SK-N-SH (cell line): ENCODE measurements around the gene PPP1R1B. TPM values are rescaled to one million over a fixed set of nuclear protein-coding genes. Genes with fewer than 3 reads are reported as not detected.

ENCODE experiments used
- CTCF ChIA-PET: fragments of 300-600, 350-600 bp; formaldehyde crosslinking; extraction: SDS; loops from one replicate; lab custom pipeline; 2021; lab: Yijun Ruan, JAX
- POLR2A ChIA-PET: fragments of 350-600 bp; sonication (Branson Sonifier 250); formaldehyde crosslinking; extraction: SDS; loops from one replicate; lab custom pipeline; 2020; ENCODE audit warnings: antibody characterized with exemption, inconsistent platforms; lab: Yijun Ruan, JAX
- DNase-seq: peaks from one replicate; pipeline ENCODE4 v3.0.0; 2012
- H2AFZ ChIP-seq: fragments of 200-600 bp; sonication (generic); 2 replicates; pipeline ENCODE4 v1.8.1; 2016; ENCODE audit warnings: antibody characterized with exemption, mild to moderate bottlenecking, low read depth
- H3F3A ChIP-seq: fragments of 200-600 bp; sonication (generic); replicated peaks from 2 replicates; pipeline ENCODE3; 2016; ENCODE audit warnings: antibody characterized with exemption, mild to moderate bottlenecking; ENCODE audit not compliant: insufficient read depth
- H3K27ac ChIP-seq, 2 experiments: fragments of 200-500 bp in 1 of 2; fragments of 200-600 bp in 1 of 2; sonication (Bioruptor generic) in 1 of 2; sonication (generic), shearing (Covaris generic) in 1 of 2; 2 replicates each; pipeline versions ENCODE4 v1.5.1 to v1.6.1; 2014 to 2016; ENCODE audit warnings: low read depth in 2 of 2, inconsistent platforms in 1 of 2, low read length in 1 of 2, mild to moderate bottlenecking in 1 of 2, mixed read lengths in 1 of 2
- H3K27me3 ChIP-seq: fragments of 200-600 bp; sonication (generic), shearing (Covaris generic); 2 replicates; pipeline ENCODE4 v1.6.1; 2016; ENCODE audit warnings: mixed run types; ENCODE audit not compliant: insufficient read depth
- H3K36me3 ChIP-seq, 2 experiments: fragments of 200-500 bp in 1 of 2; fragments of 200-600 bp in 1 of 2; sonication (Bioruptor generic) in 1 of 2; sonication (generic) in 1 of 2; replicated peaks in 1 of 2; 2 replicates each; pipeline versions ENCODE3 to v1.5.1; 2014 to 2016; ENCODE audit warnings: low read length in 1 of 2, mild to moderate bottlenecking in 1 of 2; ENCODE audit not compliant: insufficient read depth in 2 of 2, control insufficient read depth in 1 of 2
- H3K4me1 ChIP-seq, 2 experiments: fragments of 200-500 bp in 1 of 2; fragments of 200-600 bp in 1 of 2; sonication (Bioruptor generic) in 1 of 2; sonication (generic), shearing (Covaris generic) in 1 of 2; 2 replicates each; pipeline versions ENCODE4 v1.5.1 to v1.6.1; 2014 to 2016; ENCODE audit warnings: low read depth in 1 of 2, low read length in 1 of 2, mixed run types in 1 of 2; ENCODE audit not compliant: insufficient read depth in 2 of 2, control insufficient read depth in 1 of 2
- H3K4me2 ChIP-seq: fragments of 200-600 bp; sonication (generic), shearing (Covaris generic); 2 replicates; pipeline ENCODE4 v1.6.1; 2017; ENCODE audit warnings: mixed run types
- H3K4me3 ChIP-seq, 2 experiments: fragments of 200-500 bp in 1 of 2; fragments of 200-600 bp in 1 of 2; sonication (Bioruptor generic) in 1 of 2; sonication (generic), shearing (Covaris generic) in 1 of 2; 2 replicates each; pipeline versions ENCODE4 v1.5.1 to v1.8.1; 2014 to 2016; ENCODE audit warnings: low read depth in 2 of 2, inconsistent platforms in 1 of 2, low read length in 1 of 2, mild to moderate bottlenecking in 1 of 2, mixed read lengths in 1 of 2, moderate library complexity in 1 of 2
- H3K79me2 ChIP-seq: fragments of 200-600 bp; sonication (generic); 2 replicates; pipeline ENCODE4 v1.8.1; 2017; ENCODE audit warnings: mild to moderate bottlenecking; ENCODE audit not compliant: insufficient read depth
- H3K9ac ChIP-seq: fragments of 200-600 bp; sonication (generic); 2 replicates; pipeline ENCODE4 v1.6.1; 2017; ENCODE audit warnings: mixed run types
- H3K9me2 ChIP-seq: fragments of 200-600 bp; sonication (generic); 2 replicates; pipeline ENCODE4 v1.6.1; 2017; ENCODE audit warnings: mixed run types
- H3K9me3 ChIP-seq: fragments of 200-600 bp; sonication (generic); 2 replicates; pipeline ENCODE4 v1.6.1; 2017; ENCODE audit warnings: mixed run types, mild to moderate bottlenecking, moderate library complexity
- H4K20me1 ChIP-seq: fragments of 200-600 bp; sonication (generic); 2 replicates; pipeline ENCODE4 v1.6.1; 2017; ENCODE audit warnings: mild to moderate bottlenecking, mixed run types; ENCODE audit not compliant: insufficient read depth
- CHD2 ChIP-seq: fragments of 150-350 bp; IDR thresholded peaks from 2 replicates; pipeline ENCODE4 v1.6.1; 2018; ENCODE audit warnings: low read length; ENCODE audit not compliant: partially characterized antibody
- ELF1 ChIP-seq: IDR thresholded peaks from 2 replicates; pipeline ENCODE4 v1.4.0; 2012
- EP300 ChIP-seq, 2 experiments: IDR thresholded peaks; 2 replicates each; pipeline versions ENCODE4 v1.4.0 to v1.6.1; 2012; ENCODE audit warnings: borderline replicate concordance in 1 of 2, low read depth in 1 of 2, low read length in 1 of 2
- FOXJ3 ChIP-seq: sonication (generic); formaldehyde crosslinking; IDR thresholded peaks from 2 replicates; pipeline ENCODE4 v1.5.1; 2020; ENCODE audit warnings: mild to moderate bottlenecking, missing genetic modification reagents
- FOXM1 ChIP-seq: IDR thresholded peaks from 2 replicates; pipeline ENCODE4 v1.4.0; 2012; ENCODE audit warnings: low read depth, mild to moderate bottlenecking
- GABPA ChIP-seq: IDR thresholded peaks from 2 replicates; pipeline ENCODE4 v1.4.0; 2012; ENCODE audit warnings: low read depth, mild to moderate bottlenecking
- GATA2 ChIP-seq: sonication (generic); formaldehyde crosslinking; IDR thresholded peaks from 2 replicates; pipeline ENCODE4 v1.5.0; 2020; ENCODE audit warnings: mild to moderate bottlenecking, missing genetic modification reagents
- IRF3 ChIP-seq: fragments of 150-350 bp; IDR thresholded peaks from 2 replicates; pipeline ENCODE4 v1.6.1; 2016; ENCODE audit warnings: mild to moderate bottlenecking, low read depth, low read length
- JUND ChIP-seq: IDR thresholded peaks from 2 replicates; pipeline ENCODE4 v1.4.0; 2012
- MAX ChIP-seq: IDR thresholded peaks from 2 replicates; pipeline ENCODE4 v1.4.0; 2012; ENCODE audit warnings: low read depth
- MEF2A ChIP-seq: IDR thresholded peaks from 2 replicates; pipeline ENCODE4 v1.4.0; 2012; ENCODE audit warnings: low read depth, borderline replicate concordance
- MXI1 ChIP-seq: IDR thresholded peaks from 2 replicates; pipeline ENCODE4 v1.6.1; 2012; ENCODE audit warnings: mild to moderate bottlenecking, low read depth, low read length, improper control_type of control experiment
- PBX3 ChIP-seq: IDR thresholded peaks from 2 replicates; pipeline ENCODE4; 2012
- POLR2AphosphoS5 ChIP-seq: IDR thresholded peaks from 2 replicates; pipeline ENCODE4 v1.6.1; 2012; ENCODE audit warnings: low read depth, low read length
- RXRA ChIP-seq: IDR thresholded peaks from 2 replicates; pipeline ENCODE4 v1.4.0; 2012; ENCODE audit warnings: low read depth, mild to moderate bottlenecking, borderline replicate concordance
- TAF1 ChIP-seq: IDR thresholded peaks from 2 replicates; pipeline ENCODE4 v1.6.1; 2012; ENCODE audit warnings: low read depth, mild to moderate bottlenecking, low read length, moderate library complexity, borderline replicate concordance
- TCF12 ChIP-seq: IDR thresholded peaks from 2 replicates; pipeline ENCODE4 v1.4.0; 2012
- TEAD4 ChIP-seq: IDR thresholded peaks from 2 replicates; pipeline ENCODE4 v1.4.0; 2012; ENCODE audit warnings: mild to moderate bottlenecking, borderline replicate concordance; ENCODE audit not compliant: insufficient read depth
- USF1 ChIP-seq: IDR thresholded peaks from 2 replicates; pipeline ENCODE4 v1.4.0; 2012; ENCODE audit warnings: low read depth, borderline replicate concordance
- ZBTB33 ChIP-seq: IDR thresholded peaks from 2 replicates; pipeline ENCODE4 v1.4.0; 2012; ENCODE audit warnings: low read depth, borderline replicate concordance
- WGBS: methylation state at CpG from one replicate; pipeline ENCODE4 v1.1.6; 2017; ENCODE audit warnings: low lambda C conversion rate; 5-methylcytosine and 5-hydroxymethylcytosine counted together
- polyA plus RNA-seq, 3 experiments: library from polyadenylated mRNA; depleted of rRNA; stranded (reverse); fragments of >200 nt; gene quantifications; 2 replicates each; pipeline ENCODE4 v1.2.3, GENCODE V29; 2012

Gene PPP1R1B
- polyA plus RNA-seq, 1 of the 3 experiments (the other 2 are of a cell fraction), result 0.07 TPM

- Histone ChIP-seq H3K27me3 (no peaks in the 10 kb centered on the region), H3K4me1 (peaks cover 0 to 2% of the 10 kb centered on the region in 2 experiments; a peak in 1 of 4 replicates), H3K9me3 (no peaks in the 10 kb centered on the region), H3K79me2 (no peaks in the 10 kb centered on the region), H3K36me3 (no peaks in the 10 kb centered on the region), H3K9ac (no peak overlapping the region), H3F3A (no peaks in the 10 kb centered on the region), H3K9me2 (no peaks in the 10 kb centered on the region), H4K20me1 (no peaks in the 10 kb centered on the region), H3K27ac (no peak overlapping the region), H3K4me2 (no peak overlapping the region)
- POLR2A ChIA-PET, result interaction anchor here (0.8 kb wide), 1 partner anchor 12 kb away, joined by 4 read pairs; the partner anchor contains the start of gene PGAP3
- CTCF ChIA-PET, result interaction anchor here (1.9 to 15.8 kb wide), 5 partner anchors 23 to 54 kb away, joined by 5 to 279 read pairs (median 8); partner anchors contain the start of genes MIEN1 and PPP1R1B
- DNase-seq, result no peak
- TF ChIP-seq TCF12 (no peak), TAF1 (no peak), IRF3 (no peak), ZBTB33 (no peak), FOXM1 (no peak), FOXJ3 (CRISPR knock-in tag) (no peak)
- TF ChIP-seq, all 33 proteins: peak for 0
- H2AFZ ChIP-seq, result no peak overlapping the region
- no peak overlapping the region for H3K4me3 ChIP-seq
- WGBS, result 86% methylated on average over 4 of the region's 7 CpGs
These were observed 49.6 kb downstream of the PPP1R1B start for GRCh38 chr17:39676198-39676819.

- CTCF ChIA-PET, result interaction anchor here (0.8 to 15.8 kb wide), 4 partner anchors 11 to 54 kb away, joined by 3 to 279 read pairs (median 77); partner anchors contain the start of gene PPP1R1B
- no peaks in the 10 kb centered on the region for H3K36me3 ChIP-seq
- no peak for TF ChIP-seq CHD2
- TF ChIP-seq MEF2A, result no peak
- no peak for TF ChIP-seq GATA2 (CRISPR knock-in tag)
- TF ChIP-seq EP300 (IDR thresholded peaks at IDR 0.05; ENCODE audit: borderline replicate concordance in 1 of 2, low read depth in 1 of 2, low read length in 1 of 2), result no peak
- no peak for TF ChIP-seq USF1
- no peak for TF ChIP-seq MXI1
- TF ChIP-seq ELF1, result no peak
- no peak for TF ChIP-seq RXRA
- TF ChIP-seq GABPA, result no peak
- no peak for TF ChIP-seq POLR2AphosphoS5
- no peak for TF ChIP-seq PBX3
- no peak for TF ChIP-seq MAX
- TF ChIP-seq JUND, result no peak
- no peak for TF ChIP-seq FOXM1
- no peak for TF ChIP-seq TEAD4
- no peak for TF ChIP-seq IRF3
- TF ChIP-seq TAF1, result no peak
These were observed 50.3 kb downstream of the PPP1R1B start for GRCh38 chr17:39677072-39677471.

More at GRCh38 chr17:39677072-39677471, 50.3 kb downstream of the PPP1R1B start:
- WGBS, result 82% methylated on average over 6 of the region's 8 CpGs
- no peak overlapping the region for H3K4me2 ChIP-seq
- no peaks in the 10 kb centered on the region for H3K9me2 ChIP-seq
- no peaks in the 10 kb centered on the region for H4K20me1 ChIP-seq
- H2AFZ ChIP-seq, result no peak overlapping the region
- H3K4me3 ChIP-seq, result no peak overlapping the region
- no peaks in the 10 kb centered on the region for H3F3A ChIP-seq
- no peaks in the 10 kb centered on the region for H3K79me2 ChIP-seq
- H3K4me1 ChIP-seq, result no peaks in the 10 kb centered on the region
- no peaks in the 10 kb centered on the region for H3K9me3 ChIP-seq
- H3K9ac ChIP-seq, result no peak overlapping the region
- POLR2A ChIA-PET, result no interaction called here
- no peak overlapping the region for H3K27ac ChIP-seq
- no peaks in the 10 kb centered on the region for H3K27me3 ChIP-seq
- no peak for DNase-seq
